GM19438 (cell line): Measurements from ENCODE around the gene PCP2.

Experiments used
- ATAC-seq: cut with Tn5 transposase; IDR thresholded peaks from one replicate; pipeline ENCODE4 v1.9.1; 2021; ENCODE audit warnings: low read depth; ENCODE audit not compliant: unreplicated experiment

Gene PCP2

DNA sequence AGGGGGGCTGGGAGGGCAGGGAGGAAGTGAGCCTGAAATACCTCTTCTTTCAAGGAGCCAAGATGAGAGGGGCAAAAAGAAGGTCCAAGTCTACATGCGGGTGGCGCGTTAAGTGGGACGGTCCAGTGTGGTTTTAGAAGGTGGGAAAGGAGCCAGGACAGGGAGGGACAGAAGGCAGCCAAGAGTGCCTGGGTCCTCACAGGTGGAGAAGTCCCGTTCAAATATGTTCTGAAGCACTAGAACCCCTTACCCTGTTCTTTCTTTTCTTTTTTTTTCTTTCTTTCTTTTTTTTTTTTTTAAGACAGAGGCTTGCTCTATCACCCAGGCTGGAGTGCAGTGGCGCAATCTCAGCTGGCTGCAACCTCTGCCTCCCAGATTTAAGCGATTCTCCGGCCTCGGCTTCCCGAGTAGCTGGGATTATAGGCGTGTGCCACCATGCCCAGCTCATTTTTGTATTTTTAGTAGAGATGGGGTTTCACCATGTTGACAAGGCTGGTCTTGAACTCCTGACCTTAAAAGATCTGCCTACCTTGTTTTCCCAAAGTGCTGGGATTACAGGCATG, 30.5 kb downstream of the PCP2 start:
- ATAC-seq = no peak

DNA sequence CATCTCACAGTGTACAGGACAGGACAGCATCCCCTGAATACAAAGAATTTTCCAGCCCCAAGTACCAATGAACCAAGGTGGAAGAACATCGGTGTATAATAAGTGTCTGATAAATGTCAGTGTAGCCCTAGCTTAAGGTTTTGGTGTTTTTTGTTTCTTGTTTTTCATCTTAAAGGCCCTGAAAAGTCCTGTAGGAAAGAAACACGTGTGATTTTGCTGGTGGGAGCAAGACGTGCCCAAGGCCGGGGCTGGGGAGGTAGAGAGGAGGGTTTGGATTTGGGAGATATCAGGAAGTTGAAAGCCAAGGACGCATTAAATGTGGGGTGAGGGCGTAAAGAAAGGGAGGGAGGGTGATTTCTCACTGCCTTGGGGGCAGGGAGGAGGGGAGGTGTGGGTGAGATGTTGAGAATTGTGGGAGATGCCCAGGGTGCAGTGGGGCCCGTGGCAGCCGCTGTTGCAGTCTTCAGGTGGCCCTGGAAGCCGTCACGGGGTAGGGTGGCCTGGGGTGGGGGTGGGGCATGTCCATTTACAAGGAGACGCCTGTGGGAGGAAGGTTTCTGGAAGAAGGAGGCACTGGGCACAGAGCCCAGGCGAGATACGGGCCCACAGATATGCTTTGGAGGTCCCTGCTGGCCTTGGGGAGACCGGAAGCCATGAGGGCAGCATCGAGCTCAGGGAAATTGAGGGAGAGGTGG, 31.1 kb downstream of the PCP2 start:
- no peak for ATAC-seq

DNA sequence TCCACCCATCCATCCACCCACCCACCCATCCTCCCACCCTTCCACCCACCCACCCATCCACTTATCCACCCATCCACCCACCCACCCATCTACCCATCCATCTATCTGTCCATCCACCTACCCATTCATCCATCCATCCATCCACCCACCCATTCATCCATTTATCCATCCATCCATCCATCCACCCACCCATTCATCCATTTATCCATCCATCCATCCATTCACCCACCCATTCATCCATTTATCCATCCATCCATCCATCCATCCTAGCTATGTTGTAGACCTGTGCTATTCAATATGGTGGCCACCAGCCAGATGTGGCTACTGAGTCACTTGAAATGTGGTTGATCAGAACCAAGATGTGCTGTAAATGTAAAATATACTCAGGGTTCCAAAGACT, 32.8 kb downstream of the PCP2 start:
- no peak for ATAC-seq

DNA sequence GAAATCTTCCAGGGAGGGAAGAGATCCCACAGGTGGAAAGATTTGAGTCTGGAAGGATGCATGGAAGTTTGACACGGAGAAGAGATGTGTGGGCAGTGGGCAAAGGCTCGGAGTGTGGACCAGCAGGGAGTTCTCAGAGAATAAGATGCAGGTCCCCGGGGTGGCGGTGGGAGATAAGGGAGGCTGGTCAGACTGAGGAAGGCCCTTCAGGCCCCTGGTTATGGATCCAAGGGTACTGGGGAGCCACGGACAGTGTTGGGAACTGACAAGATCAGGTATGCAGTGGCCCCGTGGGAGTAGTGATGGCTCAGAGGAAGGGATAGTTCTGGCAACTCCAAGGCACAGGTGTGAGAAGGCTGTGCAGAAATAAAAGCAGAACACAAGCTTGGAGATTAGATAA, 35.3 kb downstream of the PCP2 start:
- ATAC-seq = no peak

DNA sequence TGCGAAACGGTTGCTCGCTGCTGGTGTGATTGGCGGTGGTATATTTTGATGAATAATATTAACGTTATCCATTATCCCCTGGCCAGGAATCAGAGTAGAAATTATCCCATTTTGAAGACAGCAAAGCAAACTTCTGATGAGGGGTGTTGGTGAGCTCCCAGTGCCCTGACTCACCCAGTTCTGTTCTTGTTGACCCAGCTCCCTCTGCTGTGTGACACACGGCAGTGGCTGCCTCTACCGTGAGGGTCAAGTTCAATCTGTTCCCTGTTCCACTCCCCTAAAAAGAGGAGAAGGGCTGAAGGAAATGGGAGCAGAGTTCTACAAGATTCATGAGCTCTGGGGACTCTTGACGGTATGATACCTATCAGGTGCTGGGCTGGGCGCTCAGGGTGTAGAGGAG, 35.8 kb downstream of the PCP2 start:
- no peak for ATAC-seq

DNA sequence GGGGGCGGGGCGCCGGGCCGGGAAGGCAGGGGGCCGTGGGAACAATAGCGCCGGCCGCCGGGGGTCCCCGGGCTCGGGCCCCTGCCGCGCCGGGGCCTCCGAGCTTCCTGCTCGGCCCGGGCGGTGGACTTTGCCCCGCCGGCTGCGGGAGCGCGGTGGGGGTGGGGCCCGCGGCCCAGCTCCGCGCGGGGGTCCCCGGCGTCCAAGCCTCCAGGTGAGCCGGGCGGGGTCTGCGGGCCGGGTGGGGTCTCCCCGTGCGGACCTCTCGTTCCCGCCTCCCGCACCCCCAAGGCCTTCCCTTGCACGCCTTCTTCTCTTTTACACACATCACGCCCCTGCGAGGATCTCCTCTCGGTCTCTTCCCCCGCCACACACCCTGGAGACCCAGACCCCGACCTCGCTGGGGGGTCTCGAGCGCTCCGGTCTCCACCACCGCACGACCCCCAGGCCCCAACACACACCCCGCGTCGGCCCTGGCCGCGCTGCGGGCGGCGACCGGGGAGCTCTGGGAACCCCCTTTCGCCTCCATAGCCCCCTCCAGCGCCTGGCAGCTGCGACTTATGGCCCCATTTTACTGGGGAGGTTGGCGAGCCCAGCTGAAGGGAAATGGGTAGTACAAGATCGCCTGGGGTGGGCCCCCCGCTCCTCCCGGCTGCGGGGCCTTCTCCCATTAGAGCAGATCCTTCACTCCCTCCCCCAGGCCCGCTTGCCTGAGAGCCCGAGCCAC, 37.1 kb downstream of the PCP2 start:
- no peak for ATAC-seq

DNA sequence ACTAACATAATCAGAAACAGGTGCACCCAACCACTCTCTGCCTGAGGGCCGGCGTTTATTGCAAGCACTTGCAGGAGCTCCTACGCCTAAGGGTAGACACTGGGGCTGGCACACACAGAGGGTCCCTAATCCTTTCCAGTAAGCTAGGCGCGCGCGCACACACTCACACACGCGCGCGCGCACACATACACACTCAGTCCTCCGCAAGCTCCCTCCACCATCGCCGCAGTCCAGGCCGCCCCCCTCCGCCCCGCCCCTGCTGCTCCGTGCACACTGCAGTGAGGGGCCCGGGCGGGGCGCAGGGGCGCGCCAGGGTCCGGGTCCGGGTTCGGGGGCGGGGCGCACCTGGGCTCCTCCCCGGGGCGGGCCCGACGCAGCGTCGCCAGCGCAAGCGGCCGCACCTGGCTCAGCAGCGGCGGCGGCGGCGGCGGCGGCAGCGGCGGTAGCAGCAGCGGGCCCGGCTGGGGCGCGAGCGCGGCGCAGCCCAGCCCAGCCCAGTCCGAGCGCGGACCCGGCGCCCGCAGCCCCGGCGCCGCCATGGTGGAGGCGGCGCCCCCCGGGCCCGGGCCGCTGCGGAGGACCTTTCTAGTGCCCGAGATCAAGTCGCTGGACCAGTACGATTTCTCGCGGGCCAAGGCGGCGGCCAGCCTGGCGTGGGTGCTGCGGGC, 37.9 kb downstream of the PCP2 start, which contains the start of gene CAMSAP3:
Gene CAMSAP3, plus strand, starts transcription at position 398 of the 668 bp plus-strand sequence. Its CDS starts 140 bp downstream, at position 538.
- ATAC-seq = no peak

DNA sequence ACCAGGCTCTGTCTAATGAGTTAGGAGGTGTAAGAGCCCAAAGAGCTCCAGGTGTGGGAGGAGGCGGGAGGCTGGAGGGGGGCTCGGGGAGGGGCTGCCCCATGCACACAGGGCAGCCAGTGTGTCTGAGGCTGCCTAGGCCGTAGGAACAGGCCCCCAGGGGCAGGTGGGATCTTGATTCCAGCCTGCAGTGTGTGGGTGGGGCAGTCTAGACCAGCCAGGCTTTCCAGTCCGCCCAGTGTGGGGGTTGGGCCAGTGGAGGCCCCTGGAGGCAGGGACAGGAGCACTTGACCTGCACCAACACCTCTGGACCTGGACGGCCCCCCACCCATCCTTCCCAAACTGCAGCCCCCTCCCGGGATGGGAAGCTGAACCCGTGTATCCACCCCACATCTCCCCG, 43.3 kb downstream of the PCP2 start:
- ATAC-seq = no peak

DNA sequence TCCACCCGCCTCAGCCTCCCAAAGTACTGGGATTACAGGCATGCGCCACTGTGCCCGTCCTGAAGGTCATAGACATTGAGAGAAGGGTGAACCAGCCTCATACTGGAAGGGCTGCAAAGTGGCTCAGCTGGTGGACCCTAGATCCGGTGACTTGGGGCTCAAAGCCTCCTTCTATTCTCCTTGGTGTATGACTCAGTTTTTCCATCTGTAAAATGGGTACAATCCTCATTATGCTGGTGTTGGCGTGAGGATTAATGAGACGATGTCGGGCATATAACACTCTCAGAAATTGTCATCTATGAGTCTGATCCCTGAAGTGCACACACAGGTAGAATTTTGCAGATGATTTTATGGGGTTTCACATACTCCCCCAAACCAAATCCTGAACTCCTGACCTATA, 43.7 kb downstream of the PCP2 start:
- ATAC-seq = no peak

DNA sequence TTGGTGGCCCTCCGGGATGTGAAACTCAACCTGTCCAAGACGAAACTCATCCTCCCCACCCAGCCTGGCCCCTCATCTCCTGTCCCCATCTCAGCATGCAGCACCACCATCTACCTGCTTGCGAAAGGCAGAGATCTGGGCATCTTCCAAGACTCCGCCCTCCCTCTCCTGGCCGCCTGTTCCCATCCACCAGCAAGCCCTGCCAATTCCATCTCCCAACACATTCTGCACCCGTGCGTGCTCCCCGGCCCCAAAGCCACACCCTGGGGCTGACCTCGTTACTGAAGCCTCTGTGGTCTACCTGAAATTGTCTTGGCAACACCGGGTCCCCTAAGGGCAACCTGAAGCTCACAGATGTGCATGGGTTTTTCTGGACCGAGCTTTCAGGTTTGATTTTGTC, 51.1 kb downstream of the PCP2 start:
- no peak for ATAC-seq
